H9 (cell line): ENCODE measurements around the gene SUPT20HL1. TPM values are rescaled to one million over a fixed set of nuclear protein-coding genes. Genes with fewer than 3 reads are reported as not detected.
"Not testable (repeated sequence)": the region's sequence is repeated elsewhere in the genome, so short reads cannot be mapped to it uniquely, and the experiment has no call there.

ENCODE experiments used
- DNase-seq: peaks from one replicate; pipeline ENCODE4 v3.0.0-alpha.2; 2017
- H2AFZ ChIP-seq: one replicate; pipeline ENCODE4 v1.6.1; 2013; ENCODE audit warnings: mild to moderate bottlenecking, low read length, control low read depth, moderate library complexity
- H2AK5ac ChIP-seq: 2 replicates; pipeline ENCODE4 v1.6.1; 2013; ENCODE audit warnings: low read length, control low read depth, mixed read lengths; ENCODE audit not compliant: insufficient read length
- H2BK120ac ChIP-seq: one replicate; pipeline ENCODE4 v1.6.1; 2013; ENCODE audit warnings: low read depth, mild to moderate bottlenecking, low read length, control low read depth, inconsistent platforms; ENCODE audit not compliant: poor library complexity, severe bottlenecking
- H2BK12ac ChIP-seq: 2 replicates; pipeline ENCODE4 v1.6.1; 2013; ENCODE audit warnings: low read length, control low read depth, mixed read lengths, low read depth; ENCODE audit not compliant: insufficient read length
- H2BK15ac ChIP-seq: 2 replicates; pipeline ENCODE4 v1.6.1; 2013; ENCODE audit warnings: low read depth, low read length, control low read depth
- H2BK20ac ChIP-seq: one replicate; pipeline ENCODE4 v1.6.1; 2013; ENCODE audit warnings: low read depth, mild to moderate bottlenecking, low read length, control low read depth, inconsistent platforms; ENCODE audit not compliant: poor library complexity, severe bottlenecking
- H2BK5ac ChIP-seq: 2 replicates; pipeline ENCODE4 v1.6.1; 2013; ENCODE audit warnings: low read length, control low read depth, mixed read lengths; ENCODE audit not compliant: insufficient read length
- H3K14ac ChIP-seq: 2 replicates; pipeline ENCODE4 v1.6.1; 2013; ENCODE audit warnings: low read length, control low read depth; ENCODE audit not compliant: insufficient read depth
- H3K18ac ChIP-seq: 2 replicates; pipeline ENCODE4 v1.6.1; 2013; ENCODE audit warnings: low read depth, mild to moderate bottlenecking, mixed read lengths, low read length, control low read depth; ENCODE audit not compliant: insufficient read length
- H3K23ac ChIP-seq: 2 replicates; pipeline ENCODE4 v1.6.1; 2013; ENCODE audit warnings: low read length, control low read depth, mixed read lengths, low read depth; ENCODE audit not compliant: insufficient read length
- H3K23me2 ChIP-seq: 2 replicates; pipeline ENCODE4 v1.6.1; 2013; ENCODE audit warnings: low read depth, mild to moderate bottlenecking, mixed read lengths, low read length, control low read depth; ENCODE audit not compliant: insufficient read length, poor library complexity, severe bottlenecking
- H3K27ac ChIP-seq: 2 replicates; pipeline ENCODE4 v1.5.1; 2013; ENCODE audit warnings: low read length, control low read depth, mixed read lengths, low read depth; ENCODE audit not compliant: insufficient read length
- H3K27me3 ChIP-seq: 2 replicates; pipeline ENCODE4 v1.6.1; 2013; ENCODE audit warnings: low read length, control low read depth, inconsistent platforms; ENCODE audit not compliant: insufficient read depth
- H3K4ac ChIP-seq: 2 replicates; pipeline ENCODE4 v1.6.1; 2013; ENCODE audit warnings: low read depth, mild to moderate bottlenecking, control low read depth, inconsistent platforms, low read length, moderate library complexity
- H3K4me1 ChIP-seq: 2 replicates; pipeline ENCODE4 v1.6.1; 2013; ENCODE audit warnings: low read length, control low read depth, inconsistent platforms; ENCODE audit not compliant: insufficient read depth
- H3K4me2 ChIP-seq: 2 replicates; pipeline ENCODE4 v1.6.1; 2013; ENCODE audit warnings: low read length, control low read depth, mixed read lengths; ENCODE audit not compliant: insufficient read length, insufficient read depth
- H3K56ac ChIP-seq: 2 replicates; pipeline ENCODE4 v1.6.1; 2013; ENCODE audit warnings: low read depth, mild to moderate bottlenecking, mixed read lengths, low read length, control low read depth; ENCODE audit not compliant: insufficient read length
- H3K79me1 ChIP-seq: 2 replicates; pipeline ENCODE4 v1.6.1; 2013; ENCODE audit warnings: low read depth, mild to moderate bottlenecking, moderate library complexity, low read length, control low read depth, inconsistent platforms; ENCODE audit not compliant: insufficient read depth, poor library complexity, severe bottlenecking
- H3K79me2 ChIP-seq: 2 replicates; pipeline ENCODE4 v1.6.1; 2013; ENCODE audit warnings: low read length, control low read depth, inconsistent platforms; ENCODE audit not compliant: insufficient read depth
- H3K9ac ChIP-seq: 2 replicates; pipeline ENCODE4 v1.6.1; 2013; ENCODE audit warnings: low read length, control low read depth, mixed read lengths; ENCODE audit not compliant: insufficient read length; ENCODE audit errors: extremely low read depth
- H3K9me3 ChIP-seq: one replicate; pipeline ENCODE4 v1.6.1; 2013; ENCODE audit warnings: low read depth, low read length, inconsistent platforms; ENCODE audit not compliant: control insufficient read depth
- H3T11ph ChIP-seq: one replicate; pipeline ENCODE4 v1.6.1; 2013; ENCODE audit warnings: mild to moderate bottlenecking, low read length, control low read depth, inconsistent platforms
- H4K20me1 ChIP-seq: one replicate; pipeline ENCODE4 v1.6.1; 2013; ENCODE audit not compliant: control insufficient read depth, insufficient read length, insufficient read depth
- H4K5ac ChIP-seq: 2 replicates; pipeline ENCODE4 v1.6.1; 2013; ENCODE audit warnings: low read depth, mild to moderate bottlenecking, mixed read lengths, low read length, control low read depth; ENCODE audit not compliant: insufficient read length
- H4K8ac ChIP-seq: replicated peaks from 2 replicates; pipeline ENCODE4 v1.6.1; 2013; ENCODE audit warnings: low read length, control low read depth, mixed read lengths, low read depth; ENCODE audit not compliant: insufficient read length
- H4K91ac ChIP-seq: 2 replicates; pipeline ENCODE4 v1.6.1; 2013; ENCODE audit warnings: low read depth, mild to moderate bottlenecking, moderate library complexity, mixed read lengths, low read length, control low read depth; ENCODE audit not compliant: insufficient read length
- H3K27ac Mint-ChIP-seq, 3 experiments: 2 replicates in 2 of 3; 3 replicates in 1 of 3; pipeline ENCODE4 v1.8.0; 2020 to 2021; ENCODE audit warnings: mixed read lengths in 3 of 3, mild to moderate bottlenecking in 1 of 3, moderate library complexity in 1 of 3
- H3K27me3 Mint-ChIP-seq: 2 replicates; pipeline ENCODE4 v1.8.0; 2021; ENCODE audit warnings: low read depth, mild to moderate bottlenecking, moderate library complexity, mixed read lengths
- H3K36me3 Mint-ChIP-seq, 3 experiments: 2 replicates in 2 of 3; 3 replicates in 1 of 3; pipeline ENCODE4 v1.8.0; 2020 to 2021; ENCODE audit warnings: low read depth in 3 of 3, mixed read lengths in 3 of 3; ENCODE audit not compliant: insufficient read depth in 1 of 3
- H3K4me1 Mint-ChIP-seq, 2 experiments: 2 replicates each; pipeline ENCODE4 v1.8.0; 2020; ENCODE audit warnings: mixed read lengths in 2 of 2
- H3K4me3 Mint-ChIP-seq, 2 experiments: 2 replicates in 1 of 2; 3 replicates in 1 of 2; pipeline ENCODE4 v1.8.0; 2020 to 2021; ENCODE audit warnings: mild to moderate bottlenecking in 2 of 2, mixed read lengths in 2 of 2, moderate library complexity in 1 of 2
- H3K9me3 Mint-ChIP-seq, 2 experiments: 2 replicates in 1 of 2; 3 replicates in 1 of 2; pipeline ENCODE4 v1.8.0; 2020; ENCODE audit warnings: mild to moderate bottlenecking in 2 of 2, mixed read lengths in 2 of 2, moderate library complexity in 1 of 2
- whole genome bisulfite sequencing: extraction: QIAGEN DNeasy Blood & Tissue Kit; methylation state at CpG from one replicate; pipeline ENCODE4 v1.1.7; 2013; ENCODE audit warnings: missing lambda C conversion rate, low lambda C conversion rate, mixed read lengths; ENCODE audit not compliant: insufficient read length; ENCODE audit errors: extremely low coverage; 5-methylcytosine and 5-hydroxymethylcytosine counted together
- total RNA-seq: library from RNA; stranded (reverse); gene quantifications from 2 replicates; pipeline ENCODE4 v1.2.1, GENCODE V29; 2021

The SUPT20HL1 gene
- total RNA-seq, 1 experiment from 2014 or later = not detected

- H3K36me3 Mint-ChIP-seq, H3K23me2 ChIP-seq, H4K91ac ChIP-seq, H2BK15ac ChIP-seq, H3K79me1 ChIP-seq, H3K14ac ChIP-seq, H3K27ac Mint-ChIP-seq, H3K9me3 ChIP-seq, H3K79me2 ChIP-seq, H3K4me2 ChIP-seq, H3K18ac ChIP-seq, H3K27me3 Mint-ChIP-seq, H2AK5ac ChIP-seq, H3K27ac ChIP-seq, H2BK120ac ChIP-seq, H3K56ac ChIP-seq, H3K4me1 ChIP-seq, H3K4ac ChIP-seq, DNase-seq, H3K9ac ChIP-seq, H3T11ph ChIP-seq, H2BK5ac ChIP-seq, H4K20me1 ChIP-seq, H3K4me3 Mint-ChIP-seq, H3K23ac ChIP-seq, H3K9me3 Mint-ChIP-seq, H2BK12ac ChIP-seq, H2AFZ ChIP-seq, H4K5ac ChIP-seq, H2BK20ac ChIP-seq, H3K27me3 ChIP-seq, H4K8ac ChIP-seq: not testable (repeated sequence)
- peaks cover 24 to 27% of the 10 kb centered on the region in 2 experiments for H3K4me1 Mint-ChIP-seq
- WGBS = no CpG with 5 or more reads among the region's 16 CpGs
Observed at GRCh38 chrX:24363432-24364181, 3.2 kb downstream of the SUPT20HL1 start.
